SU-DHL-6 (cell line): ENCODE measurements around the gene ESYT2.

Experiments used
- H2AFZ ChIP-seq: fragments of 200-600 bp; sonication (generic); 2 replicates; pipeline ENCODE4 v1.6.1; 2014; ENCODE audit warnings: low read depth, mild to moderate bottlenecking, moderate library complexity, mixed read lengths, antibody characterized with exemption, low read length; ENCODE audit not compliant: severe bottlenecking
- H3F3A ChIP-seq: fragments of 200-600 bp; shearing (Covaris generic); 2 replicates; pipeline ENCODE4 v1.6.0; 2016; ENCODE audit warnings: antibody characterized with exemption, mild to moderate bottlenecking; ENCODE audit not compliant: insufficient read depth
- H3K27ac ChIP-seq: fragments of 200-600 bp; sonication (generic); 2 replicates; pipeline ENCODE4 v1.5.1; 2016; ENCODE audit warnings: low read depth, mild to moderate bottlenecking, low read length, moderate library complexity, mixed read lengths
- H3K27me3 ChIP-seq: fragments of 200-600 bp; sonication (generic), shearing (Covaris generic); 2 replicates; pipeline ENCODE4 v1.6.0; 2014; ENCODE audit warnings: mild to moderate bottlenecking, low read length
- H3K36me3 ChIP-seq: fragments of 200-600 bp; sonication (generic); 2 replicates; pipeline ENCODE4 v1.6.1; 2014; ENCODE audit warnings: mild to moderate bottlenecking, low read length, mixed read lengths
- H3K4me2 ChIP-seq: fragments of 300-600, 200-600 bp; shearing (Covaris generic), sonication (generic); 2 replicates; pipeline ENCODE4 v1.6.0; 2014; ENCODE audit warnings: low read length, low read depth, mild to moderate bottlenecking; ENCODE audit not compliant: poor library complexity, severe bottlenecking
- H3K4me3 ChIP-seq: fragments of 200-600 bp; sonication (generic); 2 replicates; pipeline ENCODE4 v1.5.1; 2014; ENCODE audit warnings: antibody characterized with exemption, low read length, mild to moderate bottlenecking, mixed read lengths; ENCODE audit not compliant: insufficient read depth, poor library complexity, severe bottlenecking
- H3K79me2 ChIP-seq: fragments of 200-600 bp; sonication (generic); 2 replicates; pipeline ENCODE4 v1.6.1; 2014; ENCODE audit warnings: mild to moderate bottlenecking, low read length, moderate library complexity; ENCODE audit not compliant: insufficient read depth
- H3K9ac ChIP-seq: fragments of 200-600 bp; sonication (generic); 2 replicates; pipeline ENCODE4 v1.7.0; 2014; ENCODE audit warnings: mild to moderate bottlenecking, low read length
- H3K9me2 ChIP-seq: fragments of 200-600 bp; sonication (generic); replicated peaks from 2 replicates; pipeline ENCODE4 v1.6.1; 2014; ENCODE audit warnings: low read length; ENCODE audit not compliant: insufficient read depth
- H3K9me3 ChIP-seq: fragments of 200-600 bp; sonication (generic); 2 replicates; pipeline ENCODE4 v1.6.1; 2014; ENCODE audit warnings: low read length, mixed read lengths; ENCODE audit not compliant: insufficient read depth
- H4K20me1 ChIP-seq: fragments of 200-600 bp; sonication (generic); 2 replicates; pipeline ENCODE4 v1.6.1; 2014; ENCODE audit warnings: low read depth, mild to moderate bottlenecking, antibody characterized with exemption, low read length, moderate library complexity, mixed read lengths
- CTCF ChIP-seq: fragments of 200-600 bp; sonication (generic); IDR thresholded peaks from one replicate; pipeline ENCODE4 v1.5.1; 2017; ENCODE audit warnings: antibody characterized with exemption, mild to moderate bottlenecking, low read length, moderate library complexity; ENCODE audit not compliant: insufficient read depth, poor library complexity, severe bottlenecking
- EZH2phosphoT487 ChIP-seq: fragments of 200-600 bp; sonication (generic), shearing (Covaris generic); conservative IDR thresholded peaks from 2 replicates; pipeline ENCODE4 v1.6.1; 2018; ENCODE audit warnings: mild to moderate bottlenecking, antibody characterized with exemption, low read length, moderate library complexity, mixed read lengths

ESYT2 gene

GRCh38 chr7:158856883-158857668 lies 27.8 kb upstream of the ESYT2 start:
- Histone ChIP-seq H3K9ac (peak overlapping the region; percentile 67), H2AFZ (peak overlapping the region; percentile 84), H3K9me2 (no peaks in the 10 kb centered on the region), H3K4me3 (peak overlapping the region; percentile 72), H3K27me3 (no peaks in the 10 kb centered on the region), H4K20me1 (no peaks in the 10 kb centered on the region), H3K9me3 (no peaks in the 10 kb centered on the region), H3F3A (0 out of 2 replicates have a peak, but pooled peaks cover 2% of the 10 kb centered on the region), H3K36me3 (no peaks in the 10 kb centered on the region), H3K4me2 (peak overlapping the region; percentile 99), H3K79me2 (no peaks in the 10 kb centered on the region), H3K27ac (no peak overlapping the region)
- TF ChIP-seq EZH2phosphoT487: no peak

GRCh38 chr7:158854681-158855081 lies 25.4 kb upstream of the ESYT2 start:
- no peak for TF ChIP-seq EZH2phosphoT487
- H3K9ac ChIP-seq: no peak overlapping the region
- H2AFZ ChIP-seq: peak overlapping the region; percentile 19
- H3K9me3 ChIP-seq: no peaks in the 10 kb centered on the region
- no peak overlapping the region for H3K4me3 ChIP-seq
- H3K36me3 ChIP-seq: no peaks in the 10 kb centered on the region
- no peak overlapping the region for H3K4me2 ChIP-seq
- no peaks in the 10 kb centered on the region for H3K9me2 ChIP-seq
- no peaks in the 10 kb centered on the region for H4K20me1 ChIP-seq
- no peak overlapping the region for H3K27ac ChIP-seq
- H3K27me3 ChIP-seq: no peaks in the 10 kb centered on the region
- 0 out of 2 replicates have a peak, but pooled peaks cover 2% of the 10 kb centered on the region for H3F3A ChIP-seq
- H3K79me2 ChIP-seq: no peaks in the 10 kb centered on the region

GRCh38 chr7:158850545-158851102 lies 21.3 kb upstream of the ESYT2 start:
- Histone ChIP-seq H3K79me2 (no peaks in the 10 kb centered on the region), H2AFZ (no peak overlapping the region)
- TF ChIP-seq EZH2phosphoT487: no peak
- no peak for TF ChIP-seq CTCF

GRCh38 chr7:158849768-158850544 lies 20.6 kb upstream of the ESYT2 start:
- no peak overlapping the region for H3K4me2 ChIP-seq
- no peaks in the 10 kb centered on the region for H3K36me3 ChIP-seq
- H4K20me1 ChIP-seq: no peaks in the 10 kb centered on the region
- TF ChIP-seq CTCF (no peak), EZH2phosphoT487 (no peak)
- H3K9me3 ChIP-seq: peaks cover 21% of the 10 kb centered on the region; the same call in 1 of the 2 replicates
- no peak overlapping the region for H3K27ac ChIP-seq
- no peak overlapping the region for H3K9ac ChIP-seq
- no peak overlapping the region for H2AFZ ChIP-seq
- no peak overlapping the region for H3K4me3 ChIP-seq
- H3F3A ChIP-seq: no peaks in the 10 kb centered on the region
- H3K27me3 ChIP-seq: no peaks in the 10 kb centered on the region
- no peaks in the 10 kb centered on the region for H3K9me2 ChIP-seq
- no peaks in the 10 kb centered on the region for H3K79me2 ChIP-seq

More at GRCh38 chr7:158850545-158851102, 21.3 kb upstream of the ESYT2 start:
- Histone ChIP-seq H4K20me1 (no peaks in the 10 kb centered on the region), H3K4me2 (no peak overlapping the region), H3K9me3 (peaks cover 21% of the 10 kb centered on the region; the same call in 1 of the 2 replicates), H3K9ac (no peak overlapping the region), H3K27ac (no peak overlapping the region), H3K9me2 (no peaks in the 10 kb centered on the region), H3F3A (0 out of 2 replicates have a peak, but pooled peaks cover 2% of the 10 kb centered on the region), H3K27me3 (no peaks in the 10 kb centered on the region), H3K4me3 (no peak overlapping the region), H3K36me3 (no peaks in the 10 kb centered on the region)
